NCI-H345 treated with DMSO at 0.1 percent for 48 hours (cell line): ENCODE data around the gene CLDN10.

Experiments used
- DNase-seq: peaks from one replicate; lab custom pipeline; 2025; ENCODE audit not compliant: unreplicated experiment; lab: John Stamatoyannopoulos, UW

The CLDN10 gene

GRCh38 chr13:95596701-95597100, 44.2 kb downstream of the CLDN10 start:
- DNase-seq, result no peak

- no peak for DNase-seq
Measured at GRCh38 chr13:95601216-95601615, 48.7 kb downstream of the CLDN10 start.

- no peak for DNase-seq
Measured at GRCh38 chr13:95601906-95602305, 49.4 kb downstream of the CLDN10 start.

- DNase-seq, result no peak
Measured at GRCh38 chr13:95603887-95604555, 51.5 kb downstream of the CLDN10 start.

GRCh38 chr13:95604556-95604915, 52.0 kb downstream of the CLDN10 start:
- no peak for DNase-seq

GRCh38 chr13:95605448-95606125, 53.1 kb downstream of the CLDN10 start:
- DNase-seq, result no peak

GRCh38 chr13:95607366-95607765, 54.8 kb downstream of the CLDN10 start:
- peak; percentile 15 for DNase-seq

- no peak for DNase-seq
Measured at GRCh38 chr13:95608640-95609323, 56.3 kb downstream of the CLDN10 start.

GRCh38 chr13:95614641-95615245, 62.2 kb downstream of the CLDN10 start:
- no peak for DNase-seq

GRCh38 chr13:95615539-95615938, 63.0 kb downstream of the CLDN10 start:
- DNase-seq, result no peak

GRCh38 chr13:95620030-95620824, 67.7 kb downstream of the CLDN10 start:
- DNase-seq, result no peak

- DNase-seq, result no peak
Measured at GRCh38 chr13:95620825-95621498, 68.4 kb downstream of the CLDN10 start.

GRCh38 chr13:95623141-95623540, 70.6 kb downstream of the CLDN10 start:
- DNase-seq, result no peak

- DNase-seq, result no peak
Measured at GRCh38 chr13:95624020-95624419, 71.5 kb downstream of the CLDN10 start.

GRCh38 chr13:95626768-95627167, 74.2 kb downstream of the CLDN10 start:
- no peak for DNase-seq

GRCh38 chr13:95627590-95627989, 75.1 kb downstream of the CLDN10 start:
- no peak for DNase-seq

- no peak for DNase-seq
Measured at GRCh38 chr13:95628488-95628887, 76.0 kb downstream of the CLDN10 start.

- DNase-seq, result no peak
Measured at GRCh38 chr13:95629071-95629470, 76.6 kb downstream of the CLDN10 start.
